H9 (cell line): ENCODE results near the gene CYP27B1. TPM values are rescaled to one million over a fixed set of nuclear protein-coding genes. Genes with fewer than 3 reads are reported as not detected.
A peak's percentile ranks its signal among the peaks of the same experiment; 100 is the strongest.

Experiments
- DNase-seq: peaks from one replicate; pipeline ENCODE4 v3.0.0-alpha.2; 2017
- H2AFZ ChIP-seq: one replicate; pipeline ENCODE4 v1.6.1; 2013; ENCODE audit warnings: mild to moderate bottlenecking, low read length, control low read depth, moderate library complexity
- H2AK5ac ChIP-seq: 2 replicates; pipeline ENCODE4 v1.6.1; 2013; ENCODE audit warnings: low read length, control low read depth, mixed read lengths; ENCODE audit not compliant: insufficient read length
- H2BK120ac ChIP-seq: one replicate; pipeline ENCODE4 v1.6.1; 2013; ENCODE audit warnings: low read depth, mild to moderate bottlenecking, low read length, control low read depth, inconsistent platforms; ENCODE audit not compliant: poor library complexity, severe bottlenecking
- H2BK12ac ChIP-seq: 2 replicates; pipeline ENCODE4 v1.6.1; 2013; ENCODE audit warnings: low read length, control low read depth, mixed read lengths, low read depth; ENCODE audit not compliant: insufficient read length
- H2BK15ac ChIP-seq: 2 replicates; pipeline ENCODE4 v1.6.1; 2013; ENCODE audit warnings: low read depth, low read length, control low read depth
- H2BK20ac ChIP-seq: one replicate; pipeline ENCODE4 v1.6.1; 2013; ENCODE audit warnings: low read depth, mild to moderate bottlenecking, low read length, control low read depth, inconsistent platforms; ENCODE audit not compliant: poor library complexity, severe bottlenecking
- H2BK5ac ChIP-seq: 2 replicates; pipeline ENCODE4 v1.6.1; 2013; ENCODE audit warnings: low read length, control low read depth, mixed read lengths; ENCODE audit not compliant: insufficient read length
- H3K14ac ChIP-seq: 2 replicates; pipeline ENCODE4 v1.6.1; 2013; ENCODE audit warnings: low read length, control low read depth; ENCODE audit not compliant: insufficient read depth
- H3K18ac ChIP-seq: 2 replicates; pipeline ENCODE4 v1.6.1; 2013; ENCODE audit warnings: low read depth, mild to moderate bottlenecking, mixed read lengths, low read length, control low read depth; ENCODE audit not compliant: insufficient read length
- H3K23ac ChIP-seq: 2 replicates; pipeline ENCODE4 v1.6.1; 2013; ENCODE audit warnings: low read length, control low read depth, mixed read lengths, low read depth; ENCODE audit not compliant: insufficient read length
- H3K23me2 ChIP-seq: 2 replicates; pipeline ENCODE4 v1.6.1; 2013; ENCODE audit warnings: low read depth, mild to moderate bottlenecking, mixed read lengths, low read length, control low read depth; ENCODE audit not compliant: insufficient read length, poor library complexity, severe bottlenecking
- H3K27ac ChIP-seq: 2 replicates; pipeline ENCODE4 v1.5.1; 2013; ENCODE audit warnings: low read length, control low read depth, mixed read lengths, low read depth; ENCODE audit not compliant: insufficient read length
- H3K27me3 ChIP-seq: 2 replicates; pipeline ENCODE4 v1.6.1; 2013; ENCODE audit warnings: low read length, control low read depth, inconsistent platforms; ENCODE audit not compliant: insufficient read depth
- H3K4ac ChIP-seq: 2 replicates; pipeline ENCODE4 v1.6.1; 2013; ENCODE audit warnings: low read depth, mild to moderate bottlenecking, control low read depth, inconsistent platforms, low read length, moderate library complexity
- H3K4me1 ChIP-seq: 2 replicates; pipeline ENCODE4 v1.6.1; 2013; ENCODE audit warnings: low read length, control low read depth, inconsistent platforms; ENCODE audit not compliant: insufficient read depth
- H3K4me2 ChIP-seq: 2 replicates; pipeline ENCODE4 v1.6.1; 2013; ENCODE audit warnings: low read length, control low read depth, mixed read lengths; ENCODE audit not compliant: insufficient read length, insufficient read depth
- H3K56ac ChIP-seq: 2 replicates; pipeline ENCODE4 v1.6.1; 2013; ENCODE audit warnings: low read depth, mild to moderate bottlenecking, mixed read lengths, low read length, control low read depth; ENCODE audit not compliant: insufficient read length
- H3K79me1 ChIP-seq: 2 replicates; pipeline ENCODE4 v1.6.1; 2013; ENCODE audit warnings: low read depth, mild to moderate bottlenecking, moderate library complexity, low read length, control low read depth, inconsistent platforms; ENCODE audit not compliant: insufficient read depth, poor library complexity, severe bottlenecking
- H3K79me2 ChIP-seq: 2 replicates; pipeline ENCODE4 v1.6.1; 2013; ENCODE audit warnings: low read length, control low read depth, inconsistent platforms; ENCODE audit not compliant: insufficient read depth
- H3K9ac ChIP-seq: 2 replicates; pipeline ENCODE4 v1.6.1; 2013; ENCODE audit warnings: low read length, control low read depth, mixed read lengths; ENCODE audit not compliant: insufficient read length; ENCODE audit errors: extremely low read depth
- H3K9me3 ChIP-seq: one replicate; pipeline ENCODE4 v1.6.1; 2013; ENCODE audit warnings: low read depth, low read length, inconsistent platforms; ENCODE audit not compliant: control insufficient read depth
- H3T11ph ChIP-seq: one replicate; pipeline ENCODE4 v1.6.1; 2013; ENCODE audit warnings: mild to moderate bottlenecking, low read length, control low read depth, inconsistent platforms
- H4K20me1 ChIP-seq: one replicate; pipeline ENCODE4 v1.6.1; 2013; ENCODE audit not compliant: control insufficient read depth, insufficient read length, insufficient read depth
- H4K5ac ChIP-seq: 2 replicates; pipeline ENCODE4 v1.6.1; 2013; ENCODE audit warnings: low read depth, mild to moderate bottlenecking, mixed read lengths, low read length, control low read depth; ENCODE audit not compliant: insufficient read length
- H4K8ac ChIP-seq: replicated peaks from 2 replicates; pipeline ENCODE4 v1.6.1; 2013; ENCODE audit warnings: low read length, control low read depth, mixed read lengths, low read depth; ENCODE audit not compliant: insufficient read length
- H4K91ac ChIP-seq: 2 replicates; pipeline ENCODE4 v1.6.1; 2013; ENCODE audit warnings: low read depth, mild to moderate bottlenecking, moderate library complexity, mixed read lengths, low read length, control low read depth; ENCODE audit not compliant: insufficient read length
- H3K27ac Mint-ChIP-seq, 3 experiments: 2 replicates in 2 of 3; 3 replicates in 1 of 3; pipeline ENCODE4 v1.8.0; 2020 to 2021; ENCODE audit warnings: mixed read lengths in 3 of 3, mild to moderate bottlenecking in 1 of 3, moderate library complexity in 1 of 3
- H3K27me3 Mint-ChIP-seq: 2 replicates; pipeline ENCODE4 v1.8.0; 2021; ENCODE audit warnings: low read depth, mild to moderate bottlenecking, moderate library complexity, mixed read lengths
- H3K36me3 Mint-ChIP-seq, 3 experiments: 2 replicates in 2 of 3; 3 replicates in 1 of 3; pipeline ENCODE4 v1.8.0; 2020 to 2021; ENCODE audit warnings: low read depth in 3 of 3, mixed read lengths in 3 of 3; ENCODE audit not compliant: insufficient read depth in 1 of 3
- H3K4me1 Mint-ChIP-seq, 2 experiments: 2 replicates each; pipeline ENCODE4 v1.8.0; 2020; ENCODE audit warnings: mixed read lengths in 2 of 2
- H3K4me3 Mint-ChIP-seq, 2 experiments: 2 replicates in 1 of 2; 3 replicates in 1 of 2; pipeline ENCODE4 v1.8.0; 2020 to 2021; ENCODE audit warnings: mild to moderate bottlenecking in 2 of 2, mixed read lengths in 2 of 2, moderate library complexity in 1 of 2
- H3K9me3 Mint-ChIP-seq, 2 experiments: 2 replicates in 1 of 2; 3 replicates in 1 of 2; pipeline ENCODE4 v1.8.0; 2020; ENCODE audit warnings: mild to moderate bottlenecking in 2 of 2, mixed read lengths in 2 of 2, moderate library complexity in 1 of 2
- WGBS: extraction: QIAGEN DNeasy Blood & Tissue Kit; methylation state at CpG from one replicate; pipeline ENCODE4 v1.1.7; 2013; ENCODE audit warnings: missing lambda C conversion rate, low lambda C conversion rate, mixed read lengths; ENCODE audit not compliant: insufficient read length; ENCODE audit errors: extremely low coverage; 5-methylcytosine and 5-hydroxymethylcytosine counted together
- total RNA-seq: library from RNA; stranded (reverse); gene quantifications from 2 replicates; pipeline ENCODE4 v1.2.1, GENCODE V29; 2021
- TF ChIP-seq, protein P1 (sequence below): fragments of 200-600 bp; sonication (generic); conservative IDR thresholded peaks from 3 replicates; pipeline ENCODE4 v1.8.0; 2021; ENCODE audit warnings: antibody characterized with exemption, mild to moderate bottlenecking

The CYP27B1 gene
- total RNA-seq, 1 experiment from 2014 or later: 6.1 TPM

DNA sequence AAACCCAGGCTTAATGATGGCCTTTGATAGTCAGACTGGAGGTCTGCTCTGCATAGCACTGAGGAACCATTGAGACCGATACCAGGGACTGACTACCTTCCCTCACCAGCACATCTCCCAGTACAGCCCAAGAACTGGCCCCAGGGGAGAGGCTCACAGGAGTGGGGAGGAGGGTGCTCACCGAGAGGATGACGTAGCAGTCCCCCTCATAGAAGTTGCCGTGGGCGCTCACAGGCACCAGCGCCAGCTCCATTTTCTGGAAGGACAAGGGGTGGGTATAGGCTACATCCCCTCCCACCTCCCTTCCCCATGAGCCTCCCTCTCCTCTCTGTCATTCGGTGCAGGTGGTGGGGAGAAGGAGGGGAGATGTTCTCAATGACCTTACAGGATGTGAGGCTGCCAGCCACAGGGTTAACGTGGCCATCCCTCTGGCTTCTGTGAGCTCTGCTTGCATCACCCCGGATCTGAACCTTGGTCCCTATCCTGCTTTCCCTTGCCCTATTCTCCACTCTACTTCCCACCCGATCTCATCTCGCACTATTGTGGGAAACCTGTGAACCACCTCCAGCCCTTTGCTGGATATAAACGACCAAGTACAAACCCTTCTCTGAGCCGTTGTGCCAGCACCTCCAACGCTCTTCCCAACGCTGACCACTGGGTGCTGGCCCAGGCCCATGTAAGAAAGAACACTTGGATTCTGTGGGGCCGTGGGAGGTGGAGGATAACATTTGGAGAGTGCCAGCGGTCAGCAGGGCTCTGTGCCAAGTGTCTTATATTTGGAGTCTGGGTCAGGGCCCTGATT lies 47.3 kb upstream of the CYP27B1 start:
- no peaks in the 10 kb centered on the region for H3K4me1 ChIP-seq
- WGBS: no CpG with 5 or more reads among the region's 17 CpGs
- peak overlapping the region in 1 of 3 experiments; percentile 75; a peak in 2 of 7 replicates for H3K27ac Mint-ChIP-seq
- peak; percentile 27 for DNase-seq
- H2AFZ ChIP-seq: no peak overlapping the region
- H3K9me3 Mint-ChIP-seq: no peaks in the 10 kb centered on the region
- H4K91ac ChIP-seq: no peak overlapping the region
- no peak overlapping the region for H2AK5ac ChIP-seq
- H4K20me1 ChIP-seq: no peaks in the 10 kb centered on the region
- no peaks in the 10 kb centered on the region for H3K27me3 Mint-ChIP-seq
- H3K79me2 ChIP-seq: no peaks in the 10 kb centered on the region
- H3K4me3 Mint-ChIP-seq: no peak overlapping the region
- H2BK15ac ChIP-seq: no peak overlapping the region
- H2BK20ac ChIP-seq: no peak overlapping the region
- no peak overlapping the region for H3K4me2 ChIP-seq
- no peak overlapping the region for H3K27ac ChIP-seq
- no peaks in the 10 kb centered on the region for H3K27me3 ChIP-seq
- no peak overlapping the region for H2BK12ac ChIP-seq
- H3K14ac ChIP-seq: no peak overlapping the region
- H3K9me3 ChIP-seq: no peaks in the 10 kb centered on the region
- H3K4me1 Mint-ChIP-seq: peaks cover 6 to 10% of the 10 kb centered on the region in 2 experiments
- H3K23me2 ChIP-seq: no peaks in the 10 kb centered on the region
- no peaks in the 10 kb centered on the region; a peak in 2 of 7 replicates for H3K36me3 Mint-ChIP-seq
- no peak overlapping the region for H2BK5ac ChIP-seq
- H4K5ac ChIP-seq: no peak overlapping the region
- H3K56ac ChIP-seq: no peak overlapping the region
- H3K18ac ChIP-seq: no peak overlapping the region
- H3K23ac ChIP-seq: no peak overlapping the region
- TF ChIP-seq, protein P1, sequence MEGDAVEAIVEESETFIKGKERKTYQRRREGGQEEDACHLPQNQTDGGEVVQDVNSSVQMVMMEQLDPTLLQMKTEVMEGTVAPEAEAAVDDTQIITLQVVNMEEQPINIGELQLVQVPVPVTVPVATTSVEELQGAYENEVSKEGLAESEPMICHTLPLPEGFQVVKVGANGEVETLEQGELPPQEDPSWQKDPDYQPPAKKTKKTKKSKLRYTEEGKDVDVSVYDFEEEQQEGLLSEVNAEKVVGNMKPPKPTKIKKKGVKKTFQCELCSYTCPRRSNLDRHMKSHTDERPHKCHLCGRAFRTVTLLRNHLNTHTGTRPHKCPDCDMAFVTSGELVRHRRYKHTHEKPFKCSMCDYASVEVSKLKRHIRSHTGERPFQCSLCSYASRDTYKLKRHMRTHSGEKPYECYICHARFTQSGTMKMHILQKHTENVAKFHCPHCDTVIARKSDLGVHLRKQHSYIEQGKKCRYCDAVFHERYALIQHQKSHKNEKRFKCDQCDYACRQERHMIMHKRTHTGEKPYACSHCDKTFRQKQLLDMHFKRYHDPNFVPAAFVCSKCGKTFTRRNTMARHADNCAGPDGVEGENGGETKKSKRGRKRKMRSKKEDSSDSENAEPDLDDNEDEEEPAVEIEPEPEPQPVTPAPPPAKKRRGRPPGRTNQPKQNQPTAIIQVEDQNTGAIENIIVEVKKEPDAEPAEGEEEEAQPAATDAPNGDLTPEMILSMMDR: no peak
- no peak overlapping the region for H2BK120ac ChIP-seq
- H4K8ac ChIP-seq: no peak overlapping the region
- H3K9ac ChIP-seq: no peak overlapping the region
- H3K79me1 ChIP-seq: no peaks in the 10 kb centered on the region
- H3T11ph ChIP-seq: no peak overlapping the region
- no peak overlapping the region for H3K4ac ChIP-seq
